DND-41 (cell line): ENCODE data around the gene MEG3.

Experiments
- EZH2 ChIP-seq: IDR thresholded peaks from 3 replicates; pipeline ENCODE4 v1.6.1; 2012; ENCODE audit warnings: borderline replicate concordance, low read depth, mild to moderate bottlenecking, moderate library complexity, low read length, inconsistent platforms; ENCODE audit not compliant: severe bottlenecking
- TF ChIP-seq, protein P1 (sequence below): IDR thresholded peaks from 2 replicates; pipeline ENCODE4 v1.5.1; 2012; ENCODE audit warnings: borderline replicate concordance, low read length, moderate library complexity, mild to moderate bottlenecking; ENCODE audit not compliant: poor library complexity, severe bottlenecking; ENCODE audit errors: extremely low read depth

DNA sequence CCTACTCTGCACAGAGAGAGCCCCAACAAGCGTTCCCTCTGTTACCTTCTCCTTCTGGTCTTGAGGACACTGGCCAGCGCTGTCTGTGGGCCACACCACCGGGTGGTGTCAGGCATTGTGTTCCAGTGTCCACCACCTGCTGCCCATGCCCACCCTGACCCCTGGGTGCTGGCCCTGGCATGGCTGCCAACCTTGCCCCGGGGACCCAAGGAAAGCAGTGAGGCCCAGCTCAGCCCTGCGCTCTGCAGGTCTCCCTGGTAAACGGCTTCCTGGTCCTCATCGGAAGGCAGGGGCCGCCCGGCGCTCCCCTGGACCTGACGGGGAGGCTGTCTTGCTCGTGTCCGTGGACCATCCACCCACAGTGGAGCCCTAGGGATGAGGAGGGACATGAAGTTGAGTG is 21.8 kb upstream of the MEG3 start:
- TF ChIP-seq, protein P1, sequence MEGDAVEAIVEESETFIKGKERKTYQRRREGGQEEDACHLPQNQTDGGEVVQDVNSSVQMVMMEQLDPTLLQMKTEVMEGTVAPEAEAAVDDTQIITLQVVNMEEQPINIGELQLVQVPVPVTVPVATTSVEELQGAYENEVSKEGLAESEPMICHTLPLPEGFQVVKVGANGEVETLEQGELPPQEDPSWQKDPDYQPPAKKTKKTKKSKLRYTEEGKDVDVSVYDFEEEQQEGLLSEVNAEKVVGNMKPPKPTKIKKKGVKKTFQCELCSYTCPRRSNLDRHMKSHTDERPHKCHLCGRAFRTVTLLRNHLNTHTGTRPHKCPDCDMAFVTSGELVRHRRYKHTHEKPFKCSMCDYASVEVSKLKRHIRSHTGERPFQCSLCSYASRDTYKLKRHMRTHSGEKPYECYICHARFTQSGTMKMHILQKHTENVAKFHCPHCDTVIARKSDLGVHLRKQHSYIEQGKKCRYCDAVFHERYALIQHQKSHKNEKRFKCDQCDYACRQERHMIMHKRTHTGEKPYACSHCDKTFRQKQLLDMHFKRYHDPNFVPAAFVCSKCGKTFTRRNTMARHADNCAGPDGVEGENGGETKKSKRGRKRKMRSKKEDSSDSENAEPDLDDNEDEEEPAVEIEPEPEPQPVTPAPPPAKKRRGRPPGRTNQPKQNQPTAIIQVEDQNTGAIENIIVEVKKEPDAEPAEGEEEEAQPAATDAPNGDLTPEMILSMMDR, result no peak
- no peak for TF ChIP-seq EZH2
